ENCODE results near the gene ABHD2.

GRCh38 chr15:89114990-89115389, 26.7 kb downstream of the ABHD2 start:
- no peak for TF ChIP-seq CTCF (conservative IDR thresholded peaks at IDR 0.05)
- no peak for TF ChIP-seq EZH2 (IDR thresholded peaks at IDR 0.05; ENCODE audit: low read depth)
